Activated gamma-delta T cell (primary cell): Measurements from ENCODE around the gene CHRNB4.
"Not testable (repeated sequence)": the region's sequence is repeated elsewhere in the genome, so short reads cannot be mapped to it uniquely, and the experiment has no call there.

Experiments used
- DNase-seq: peaks from one replicate; lab custom pipeline; 2025; lab: John Stamatoyannopoulos, UW

The CHRNB4 gene

GRCh38 chr15:78616506-78616905 is 24.5 kb downstream of the CHRNB4 start:
- no peak for DNase-seq

GRCh38 chr15:78615151-78615589 is 25.8 kb downstream of the CHRNB4 start:
- DNase-seq = no peak

- DNase-seq = no peak
These were observed 27.0 kb downstream of the CHRNB4 start for GRCh38 chr15:78614021-78614420.

GRCh38 chr15:78609551-78609950 is 31.5 kb downstream of the CHRNB4 start:
- not testable (repeated sequence) for DNase-seq

GRCh38 chr15:78605680-78606079 is 35.3 kb downstream of the CHRNB4 start:
- no peak for DNase-seq

GRCh38 chr15:78605201-78605600 is 35.8 kb downstream of the CHRNB4 start:
- DNase-seq = no peak

GRCh38 chr15:78604420-78604819 is 36.6 kb downstream of the CHRNB4 start:
- no peak for DNase-seq

- DNase-seq = no peak
These were observed 37.5 kb downstream of the CHRNB4 start for GRCh38 chr15:78603467-78603866.

GRCh38 chr15:78599189-78599588 is 41.8 kb downstream of the CHRNB4 start:
- no peak for DNase-seq

- DNase-seq = no peak
These were observed 42.7 kb downstream of the CHRNB4 start for GRCh38 chr15:78598348-78598747.

- no peak for DNase-seq
These were observed 43.4 kb downstream of the CHRNB4 start for GRCh38 chr15:78597583-78597982.

- DNase-seq = no peak
These were observed 66.1 kb downstream of the CHRNB4 start for GRCh38 chr15:78574944-78575343.
